Daoy (cell line): ENCODE measurements around the gene TMEM139. TPM values are rescaled to one million over a fixed set of nuclear protein-coding genes. Genes with fewer than 3 reads are reported as not detected.

ENCODE experiments used
- DNase-seq: peaks from one replicate; pipeline ENCODE4 v3.0.0-alpha.2; 2015; ENCODE audit warnings: low read depth
- total RNA-seq: library from RNA; depleted of rRNA; stranded (reverse); fragments of >200 nt; shearing (Covaris generic); gene quantifications from 2 replicates; pipeline ENCODE4 v1.2.3, GENCODE V29; 2014; rRNA removed

Gene TMEM139
- total RNA-seq, 1 experiment from 2014 or later, result not detected

GRCh38 chr7:143325240-143325639 is 40.5 kb downstream of the TMEM139 start:
- DNase-seq, result no peak

GRCh38 chr7:143327903-143328302 is 43.1 kb downstream of the TMEM139 start:
- no peak for DNase-seq

GRCh38 chr7:143329471-143330170 is 44.9 kb downstream of the TMEM139 start:
- no peak for DNase-seq

GRCh38 chr7:143331179-143331801 is 46.5 kb downstream of the TMEM139 start:
- peak; percentile 83 for DNase-seq

GRCh38 chr7:143334244-143334643 is 49.5 kb downstream of the TMEM139 start:
- DNase-seq, result no peak

GRCh38 chr7:143337216-143337615 is 52.5 kb downstream of the TMEM139 start:
- DNase-seq, result no peak

Other genes with a start within 250 kb of the TMEM139 start
- gene OR6V1, start 232.6 kb upstream of the TMEM139 start, total RNA-seq, result not detected in 2 replicates
- gene PIP, start 152.9 kb upstream of the TMEM139 start, total RNA-seq, result not detected in 2 replicates
- not detected in 2 replicates for gene TAS2R39, start 101.5 kb upstream of the TMEM139 start, total RNA-seq
- gene TAS2R40, start 62.9 kb upstream of the TMEM139 start, total RNA-seq, result not detected in 2 replicates
- 90.7 and 95.8 TPM in 2 replicates for gene GSTK1, start 21.5 kb upstream of the TMEM139 start, total RNA-seq
- 16.0 and 21.4 TPM in 2 replicates for gene CASP2, start 3.4 kb downstream of the TMEM139 start, total RNA-seq
- 0.23 TPM in 1 of 2 replicates, not detected in the other for gene CLCN1, start 31.2 kb downstream of the TMEM139 start, total RNA-seq
- 2.2 and 4.0 TPM in 2 replicates for gene FAM131B, start 77.8 kb downstream of the TMEM139 start, total RNA-seq
- 121 and 128 TPM in 2 replicates for gene ZYX, start 96.4 kb downstream of the TMEM139 start, total RNA-seq
- gene EPHA1, start 123.9 kb downstream of the TMEM139 start, total RNA-seq, result 0.09 TPM in 1 of 2 replicates, not detected in the other
- gene TAS2R60, start 158.5 kb downstream of the TMEM139 start, total RNA-seq, result not detected in 2 replicates
- not detected in 2 replicates for gene TAS2R41, start 192.9 kb downstream of the TMEM139 start, total RNA-seq